DOHH2 (cell line): Measurements from ENCODE around the gene PTPRK.

ENCODE experiments used
- H3F3A ChIP-seq: fragments of 200-600 bp; sonication (generic), shearing (Covaris generic); 2 replicates; pipeline ENCODE4 v1.6.0; 2016; ENCODE audit warnings: antibody characterized with exemption, mild to moderate bottlenecking; ENCODE audit not compliant: control insufficient read depth, insufficient read depth
- H3K27ac ChIP-seq: fragments of 200-600 bp; sonication (generic); 2 replicates; pipeline ENCODE4 v1.5.1; 2014; ENCODE audit warnings: low read depth, mild to moderate bottlenecking, low read length, moderate library complexity
- H3K27me3 ChIP-seq: fragments of 200-600 bp; sonication (generic); 2 replicates; pipeline ENCODE4 v1.6.1; 2014; ENCODE audit warnings: mild to moderate bottlenecking, low read length, mixed read lengths; ENCODE audit not compliant: control insufficient read depth
- H3K36me3 ChIP-seq: fragments of 200-600 bp; sonication (generic); 2 replicates; pipeline ENCODE4 v1.6.1; 2014; ENCODE audit warnings: mild to moderate bottlenecking, low read length, moderate library complexity, mixed read lengths; ENCODE audit not compliant: control insufficient read depth
- H3K4me1 ChIP-seq: fragments of 200-600 bp; sonication (generic); 2 replicates; pipeline ENCODE4 v1.6.1; 2014; ENCODE audit warnings: mild to moderate bottlenecking, low read length, mixed read lengths; ENCODE audit not compliant: control insufficient read depth
- H3K4me2 ChIP-seq: fragments of 200-600 bp; sonication (generic); 2 replicates; pipeline ENCODE4 v1.6.0; 2014; ENCODE audit warnings: mild to moderate bottlenecking, low read length, moderate library complexity
- H3K4me3 ChIP-seq: fragments of 200-600 bp; sonication (generic); 2 replicates; pipeline ENCODE4 v1.5.1; 2014; ENCODE audit warnings: mild to moderate bottlenecking, low read length, mixed read lengths
- H3K79me2 ChIP-seq: fragments of 200-600 bp; sonication (generic); 2 replicates; pipeline ENCODE4 v1.6.1; 2014; ENCODE audit warnings: mild to moderate bottlenecking, low read length, mixed read lengths; ENCODE audit not compliant: control insufficient read depth
- H3K9me2 ChIP-seq: fragments of 200-600 bp; sonication (generic); replicated peaks from 2 replicates; pipeline ENCODE4 v1.6.1; 2014; ENCODE audit warnings: mild to moderate bottlenecking, low read length, mixed read lengths; ENCODE audit not compliant: control insufficient read depth
- H3K9me3 ChIP-seq: fragments of 200-600 bp; sonication (generic); 2 replicates; pipeline ENCODE4 v1.6.1; 2014; ENCODE audit warnings: antibody characterized with exemption, low read length, mixed read lengths; ENCODE audit not compliant: control insufficient read depth, insufficient read depth
- H4K20me1 ChIP-seq: fragments of 200-600 bp; sonication (generic); 2 replicates; pipeline ENCODE4 v1.6.0; 2014; ENCODE audit warnings: low read depth, mild to moderate bottlenecking, antibody characterized with exemption, low read length, moderate library complexity; ENCODE audit not compliant: control insufficient read depth, insufficient read depth
- EZH2phosphoT487 ChIP-seq: fragments of 200-600 bp; sonication (generic); IDR thresholded peaks from 2 replicates; pipeline ENCODE4 v1.6.1; 2017; ENCODE audit warnings: borderline replicate concordance, mild to moderate bottlenecking, antibody characterized with exemption, low read length, moderate library complexity, mixed read lengths
- TF ChIP-seq, protein P1 (sequence below): fragments of 200-600 bp; sonication (generic); IDR thresholded peaks from one replicate; pipeline ENCODE4 v1.5.1; 2014; ENCODE audit warnings: antibody characterized with exemption, mild to moderate bottlenecking, low read depth, low read length; ENCODE audit not compliant: poor library complexity, severe bottlenecking

Gene PTPRK

DNA sequence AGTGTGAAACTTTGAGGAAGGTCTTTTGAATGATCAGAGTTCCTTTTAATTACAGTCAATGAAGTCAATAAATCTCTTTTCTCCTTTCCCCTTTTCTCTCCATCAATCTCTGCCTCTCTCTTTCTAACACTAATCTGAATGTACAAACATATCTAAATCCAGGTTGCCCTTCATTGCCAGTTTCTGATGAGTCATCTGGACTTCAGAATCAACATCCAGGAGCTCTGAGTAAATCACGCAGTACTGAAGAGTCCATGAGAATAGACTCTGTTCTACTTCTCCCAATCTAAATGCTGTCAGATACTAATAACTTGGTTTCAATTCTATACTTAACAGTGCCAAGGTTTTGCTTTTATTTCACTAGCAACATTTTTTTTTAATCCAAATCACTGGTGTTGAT, 380.9 kb downstream of the PTPRK start:
- H3K9me3 ChIP-seq = no peaks in the 10 kb centered on the region
- no peaks in the 10 kb centered on the region for H4K20me1 ChIP-seq
- H3K9me2 ChIP-seq = no peaks in the 10 kb centered on the region
- no peak overlapping the region for H3K27ac ChIP-seq
- H3K79me2 ChIP-seq = no peaks in the 10 kb centered on the region
- no peaks in the 10 kb centered on the region for H3F3A ChIP-seq
- TF ChIP-seq, protein P1, sequence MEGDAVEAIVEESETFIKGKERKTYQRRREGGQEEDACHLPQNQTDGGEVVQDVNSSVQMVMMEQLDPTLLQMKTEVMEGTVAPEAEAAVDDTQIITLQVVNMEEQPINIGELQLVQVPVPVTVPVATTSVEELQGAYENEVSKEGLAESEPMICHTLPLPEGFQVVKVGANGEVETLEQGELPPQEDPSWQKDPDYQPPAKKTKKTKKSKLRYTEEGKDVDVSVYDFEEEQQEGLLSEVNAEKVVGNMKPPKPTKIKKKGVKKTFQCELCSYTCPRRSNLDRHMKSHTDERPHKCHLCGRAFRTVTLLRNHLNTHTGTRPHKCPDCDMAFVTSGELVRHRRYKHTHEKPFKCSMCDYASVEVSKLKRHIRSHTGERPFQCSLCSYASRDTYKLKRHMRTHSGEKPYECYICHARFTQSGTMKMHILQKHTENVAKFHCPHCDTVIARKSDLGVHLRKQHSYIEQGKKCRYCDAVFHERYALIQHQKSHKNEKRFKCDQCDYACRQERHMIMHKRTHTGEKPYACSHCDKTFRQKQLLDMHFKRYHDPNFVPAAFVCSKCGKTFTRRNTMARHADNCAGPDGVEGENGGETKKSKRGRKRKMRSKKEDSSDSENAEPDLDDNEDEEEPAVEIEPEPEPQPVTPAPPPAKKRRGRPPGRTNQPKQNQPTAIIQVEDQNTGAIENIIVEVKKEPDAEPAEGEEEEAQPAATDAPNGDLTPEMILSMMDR = no peak
- no peak for TF ChIP-seq EZH2phosphoT487
- H3K4me3 ChIP-seq = no peak overlapping the region
- H3K4me1 ChIP-seq = no peaks in the 10 kb centered on the region
- H3K4me2 ChIP-seq = no peak overlapping the region
- H3K36me3 ChIP-seq = no peaks in the 10 kb centered on the region
- H3K27me3 ChIP-seq = no peaks in the 10 kb centered on the region

DNA sequence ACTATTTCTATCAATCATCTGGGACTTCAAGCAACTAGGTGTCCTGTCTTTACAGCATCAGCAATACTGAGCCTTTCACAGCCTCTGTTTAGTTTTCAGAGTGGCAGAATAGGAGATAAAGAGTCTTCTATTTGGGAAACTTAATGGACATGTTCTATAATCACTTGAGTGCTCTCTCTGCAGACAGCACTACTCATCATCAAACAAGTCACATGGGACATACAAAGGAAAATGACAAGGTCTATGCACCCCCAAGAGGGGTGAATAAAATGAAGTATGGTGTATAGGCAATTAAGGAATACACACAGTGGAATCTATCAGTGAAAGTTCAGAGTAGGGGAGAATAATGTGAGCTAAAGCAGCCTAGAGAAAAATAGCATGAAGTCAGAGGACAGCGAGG, 381.7 kb downstream of the PTPRK start:
- Histone ChIP-seq H3K9me2 (no peaks in the 10 kb centered on the region), H3K36me3 (no peaks in the 10 kb centered on the region), H3K4me1 (no peaks in the 10 kb centered on the region), H3K4me2 (no peak overlapping the region), H3K79me2 (no peaks in the 10 kb centered on the region), H3K27ac (no peak overlapping the region), H3K27me3 (no peaks in the 10 kb centered on the region), H4K20me1 (no peaks in the 10 kb centered on the region), H3K4me3 (no peak overlapping the region), H3F3A (no peaks in the 10 kb centered on the region), H3K9me3 (no peaks in the 10 kb centered on the region)
- TF ChIP-seq, protein P1 = no peak
- no peak for TF ChIP-seq EZH2phosphoT487

DNA sequence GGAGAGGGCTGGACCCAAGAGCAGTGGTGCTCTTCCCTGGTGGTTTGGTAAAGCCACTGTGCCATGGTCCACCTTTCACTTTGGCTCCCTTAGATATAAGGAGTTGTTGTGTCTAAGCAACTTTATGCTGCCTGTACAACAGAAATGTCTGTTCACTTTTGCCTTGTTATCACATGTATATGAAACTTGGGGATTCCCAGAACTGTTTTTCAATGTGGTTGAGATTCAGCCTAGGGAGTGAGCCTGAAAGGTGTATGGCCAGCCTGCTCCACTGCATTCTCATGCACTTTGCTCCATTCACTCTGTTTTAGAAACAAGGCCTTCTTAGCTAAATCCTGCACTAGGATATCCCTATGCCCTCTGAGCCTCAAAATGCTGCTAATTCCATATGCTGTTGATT, 385.1 kb downstream of the PTPRK start:
- Histone ChIP-seq H3K79me2 (no peaks in the 10 kb centered on the region), H3K9me3 (no peaks in the 10 kb centered on the region), H3K4me3 (no peak overlapping the region), H3K27me3 (no peaks in the 10 kb centered on the region), H3K36me3 (no peaks in the 10 kb centered on the region), H4K20me1 (no peaks in the 10 kb centered on the region), H3F3A (no peaks in the 10 kb centered on the region), H3K9me2 (no peaks in the 10 kb centered on the region), H3K27ac (no peak overlapping the region), H3K4me1 (no peaks in the 10 kb centered on the region), H3K4me2 (no peak overlapping the region)
- TF ChIP-seq EZH2phosphoT487 = no peak
- TF ChIP-seq, protein P1 = no peak

DNA sequence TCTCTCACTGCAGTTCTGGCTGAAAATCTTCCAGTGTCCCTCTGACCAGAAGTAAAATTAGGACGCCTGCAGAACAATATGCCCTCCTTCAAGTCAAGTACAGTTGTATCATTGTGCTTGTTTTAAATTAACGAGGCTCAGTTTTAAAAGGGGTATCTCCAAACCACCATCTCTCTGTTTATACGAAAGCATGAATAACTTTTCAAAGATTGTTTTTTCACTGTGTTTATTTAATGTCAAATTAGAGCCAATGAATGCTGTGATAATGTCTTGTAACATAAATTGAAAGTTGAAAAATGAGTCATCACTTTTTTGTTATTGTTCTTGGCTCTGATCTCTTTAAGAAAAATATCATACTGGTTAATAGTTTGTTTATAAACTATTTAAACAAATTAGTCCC, 388.8 kb downstream of the PTPRK start:
- Histone ChIP-seq H3K36me3 (no peaks in the 10 kb centered on the region), H3K9me2 (no peaks in the 10 kb centered on the region), H3K27ac (no peak overlapping the region), H3K9me3 (no peaks in the 10 kb centered on the region), H3K4me3 (no peak overlapping the region), H3K4me2 (no peak overlapping the region), H3K27me3 (no peaks in the 10 kb centered on the region), H3F3A (no peaks in the 10 kb centered on the region), H3K4me1 (no peaks in the 10 kb centered on the region), H3K79me2 (no peaks in the 10 kb centered on the region), H4K20me1 (no peaks in the 10 kb centered on the region)
- TF ChIP-seq EZH2phosphoT487 = no peak
- TF ChIP-seq, protein P1 = no peak
